ENCODE results near the gene CHD6.

The CHD6 gene

DNA sequence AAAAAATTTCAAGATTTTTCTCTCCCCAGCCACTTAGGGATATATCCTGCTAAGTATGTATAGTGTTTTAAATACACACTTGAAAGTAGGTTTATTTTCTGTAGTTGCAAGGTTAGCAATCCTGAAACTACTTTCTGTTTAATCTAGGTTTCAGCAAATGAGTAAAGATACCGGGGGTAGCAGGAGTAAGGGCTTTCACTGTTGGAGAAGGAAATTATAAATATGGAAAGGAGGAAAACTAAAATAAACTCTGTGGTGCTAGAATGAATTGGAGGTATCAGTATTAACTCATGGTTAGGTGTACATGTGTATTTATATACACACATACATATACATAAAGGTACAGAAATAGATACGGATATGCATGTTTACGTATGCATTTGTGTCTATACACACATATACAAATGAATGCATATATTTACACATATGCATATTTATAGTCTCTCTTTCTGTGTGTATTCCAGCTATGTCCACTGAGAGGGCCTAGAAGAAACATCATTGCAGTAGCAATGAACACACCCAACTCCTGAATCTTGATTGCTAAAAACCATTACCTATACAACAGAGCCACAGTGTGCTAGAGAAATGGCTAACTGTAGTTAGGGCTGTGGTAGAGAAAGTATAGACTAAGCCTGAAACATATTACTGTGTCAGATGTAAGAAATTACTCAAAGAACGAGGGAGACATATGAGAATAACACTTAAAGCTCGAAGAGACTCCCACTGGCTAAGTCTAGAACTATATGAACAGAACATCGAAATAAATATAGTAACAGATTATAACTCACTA, 155.6 kb downstream of the CHD6 start:
- no peak for DNase-seq (ENCODE audit: low spot score)

DNA sequence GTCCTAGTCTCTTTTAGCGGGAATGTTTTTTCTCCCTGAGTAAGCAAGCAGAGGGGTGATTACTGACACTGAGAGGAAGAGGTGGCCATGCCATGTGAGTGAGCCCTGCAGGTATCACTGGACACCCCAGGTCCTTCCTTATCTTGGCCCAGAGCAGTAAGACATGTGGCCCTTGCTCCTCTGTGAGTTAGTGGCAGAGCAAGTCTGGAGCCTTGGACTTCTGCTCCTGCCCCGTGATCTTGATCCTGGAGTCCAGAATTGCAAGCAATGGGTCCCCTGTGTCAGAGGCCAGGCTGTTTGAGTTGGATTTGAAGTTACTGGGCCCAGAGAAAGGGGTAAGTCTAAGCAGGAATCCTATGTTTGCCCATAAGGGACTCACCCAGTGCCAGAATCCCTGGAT, 159.4 kb downstream of the CHD6 start:
- no peak for DNase-seq (ENCODE audit: low spot score)

DNA sequence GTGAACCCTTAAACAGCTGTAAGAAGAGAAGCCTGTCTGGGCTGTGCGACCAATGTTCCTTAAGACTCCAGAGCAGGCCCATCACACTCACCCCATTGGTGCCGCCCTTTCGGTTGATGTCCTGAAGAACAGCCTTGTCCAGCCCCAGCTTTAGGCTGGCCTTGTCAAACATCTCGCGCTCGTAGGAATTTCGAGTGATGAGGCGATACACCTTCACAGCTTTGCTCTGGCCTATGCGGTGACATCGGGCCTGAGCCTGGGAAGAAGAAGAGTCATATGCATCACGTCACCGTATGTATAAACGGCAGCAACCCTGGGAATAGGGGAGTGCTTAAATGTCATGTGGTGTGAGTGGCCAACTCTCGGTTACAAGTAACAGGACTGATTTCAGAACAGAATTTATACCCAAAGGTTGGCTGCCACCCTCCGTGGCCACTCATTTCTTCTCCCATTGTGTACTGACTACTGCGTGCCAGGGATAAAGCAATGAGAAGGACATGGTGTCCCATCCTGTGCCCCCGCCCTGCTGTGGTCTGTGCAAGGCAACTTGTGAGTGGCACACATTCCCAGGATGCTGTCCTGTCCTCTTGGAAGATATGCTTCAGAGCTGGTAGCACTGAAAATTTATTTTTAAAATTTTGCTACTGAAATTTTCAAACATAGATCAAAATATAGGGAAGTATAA, 160.9 kb downstream of the CHD6 start:
- DNase-seq (ENCODE audit: low spot score), result no peak

DNA sequence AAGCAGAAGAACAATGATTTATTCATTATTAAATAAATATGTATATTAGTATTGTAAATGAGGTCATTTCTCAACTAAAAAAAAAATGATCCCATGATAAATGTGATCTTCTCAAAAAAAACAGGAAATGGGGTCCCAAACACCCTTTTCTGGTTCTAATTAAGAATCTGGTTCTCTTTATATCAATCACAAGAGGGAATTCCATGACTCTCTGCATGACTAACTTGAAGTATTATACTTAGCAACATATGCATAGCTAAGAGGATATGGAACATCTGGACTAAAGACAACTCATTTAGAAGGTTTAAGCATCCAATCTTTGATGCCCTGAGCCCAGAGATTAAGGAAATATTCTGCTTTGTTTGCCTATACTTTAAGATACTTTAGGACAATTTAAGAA, 161.8 kb downstream of the CHD6 start:
- DNase-seq (ENCODE audit: low spot score), result no peak

DNA sequence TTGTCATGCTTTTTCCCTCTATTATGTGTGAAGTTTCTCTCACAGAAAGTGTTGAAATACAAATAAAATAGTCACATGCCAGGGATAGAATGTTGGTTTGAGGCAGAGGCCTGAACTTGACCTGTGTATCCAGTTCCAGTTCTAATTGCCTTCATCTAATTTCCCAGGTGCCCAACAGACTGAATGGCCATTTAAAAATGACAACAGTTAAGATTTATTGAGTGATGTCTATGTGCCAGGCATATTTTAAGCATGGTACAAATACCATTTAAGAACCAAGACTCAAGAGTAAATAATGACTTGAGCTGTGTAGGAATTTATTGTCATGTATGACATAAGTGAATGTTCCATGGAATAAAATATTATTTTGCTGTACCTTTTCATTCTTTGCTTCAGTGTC, 163.9 kb downstream of the CHD6 start:
- no peak for DNase-seq (ENCODE audit: low spot score)

DNA sequence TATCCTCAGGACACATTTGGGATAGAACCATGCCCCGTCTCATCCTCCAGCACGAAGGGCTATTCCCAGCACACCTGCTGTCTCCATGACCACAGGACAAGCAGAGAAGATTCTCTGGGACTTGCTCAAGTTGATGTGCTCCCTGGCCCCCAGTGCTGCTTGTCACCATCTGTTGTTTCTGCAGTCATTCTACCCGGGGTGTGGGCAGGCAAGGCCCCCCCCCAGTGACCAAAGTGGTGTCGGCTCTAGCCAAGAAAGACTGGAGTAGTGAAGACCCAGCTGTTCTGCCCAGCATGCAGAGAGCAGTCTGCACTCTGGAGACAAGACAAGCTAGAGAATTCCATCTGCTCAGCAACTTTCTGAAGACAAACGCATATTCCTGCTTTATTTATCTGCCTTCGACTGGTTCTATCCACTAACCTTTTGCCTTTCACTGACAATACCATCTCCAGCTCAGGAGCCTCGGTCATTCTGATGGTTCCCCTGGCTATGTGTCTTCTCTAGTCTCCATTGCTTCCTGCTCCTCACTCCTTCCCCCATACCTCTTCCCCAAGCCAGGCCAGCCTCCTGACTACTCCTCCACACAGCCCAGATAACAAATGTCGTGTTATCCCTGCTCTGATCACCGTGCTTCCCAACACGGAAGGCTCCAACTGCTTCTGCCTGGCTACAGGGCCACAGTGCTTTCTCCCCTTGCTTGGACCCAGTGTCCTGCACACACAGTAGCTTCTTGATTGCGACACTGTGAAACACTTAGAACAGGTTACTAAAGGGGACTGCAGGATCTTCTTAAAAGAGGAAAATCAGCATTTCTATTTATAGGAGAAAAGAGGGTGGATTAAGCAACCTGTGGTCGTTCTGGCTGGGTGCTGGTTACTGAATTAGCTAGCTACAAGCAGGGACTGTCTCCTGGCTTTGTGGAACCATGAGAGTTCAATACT, 164.9 kb downstream of the CHD6 start:
- no peak for DNase-seq (ENCODE audit: low spot score)

DNA sequence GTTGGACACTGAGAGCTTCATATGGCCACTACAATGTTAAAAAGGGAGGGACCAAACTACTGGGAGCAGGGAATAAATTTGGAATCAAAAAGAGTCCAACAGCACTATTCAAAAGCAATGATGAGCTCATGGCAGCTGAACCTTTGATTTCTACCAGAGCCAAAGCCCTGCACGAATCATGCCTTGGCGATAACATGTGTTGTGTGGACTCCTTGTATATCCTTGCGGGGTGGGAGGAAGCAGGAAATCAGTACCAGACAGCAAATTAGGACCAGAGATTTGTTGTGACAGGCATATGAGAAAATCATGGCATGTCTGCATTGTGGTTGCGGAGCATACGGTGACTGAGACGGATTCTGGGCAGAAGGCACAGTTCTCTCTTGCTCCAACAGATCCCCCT, 166.0 kb downstream of the CHD6 start:
- no peak for DNase-seq (ENCODE audit: low spot score)

DNA sequence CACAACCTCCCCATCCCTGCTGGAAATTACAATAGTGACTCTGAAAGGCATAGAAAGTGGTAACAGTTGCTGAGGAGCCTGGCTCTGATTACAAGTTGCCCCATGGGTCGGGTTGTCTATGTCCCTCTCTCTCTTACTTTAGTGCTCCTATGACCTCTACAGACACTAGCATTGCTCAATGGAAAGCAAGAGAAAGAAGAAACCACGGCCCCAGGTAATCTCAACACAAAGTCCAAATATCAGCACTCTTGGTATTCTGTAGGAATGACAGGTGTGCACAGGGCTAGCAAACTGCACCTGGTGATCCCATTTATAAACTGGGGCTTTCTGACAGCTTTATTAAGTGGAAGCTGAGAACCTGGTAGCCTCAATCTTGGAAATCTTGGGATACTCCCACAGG, 171.2 kb downstream of the CHD6 start:
- no peak for DNase-seq (ENCODE audit: low spot score)

DNA sequence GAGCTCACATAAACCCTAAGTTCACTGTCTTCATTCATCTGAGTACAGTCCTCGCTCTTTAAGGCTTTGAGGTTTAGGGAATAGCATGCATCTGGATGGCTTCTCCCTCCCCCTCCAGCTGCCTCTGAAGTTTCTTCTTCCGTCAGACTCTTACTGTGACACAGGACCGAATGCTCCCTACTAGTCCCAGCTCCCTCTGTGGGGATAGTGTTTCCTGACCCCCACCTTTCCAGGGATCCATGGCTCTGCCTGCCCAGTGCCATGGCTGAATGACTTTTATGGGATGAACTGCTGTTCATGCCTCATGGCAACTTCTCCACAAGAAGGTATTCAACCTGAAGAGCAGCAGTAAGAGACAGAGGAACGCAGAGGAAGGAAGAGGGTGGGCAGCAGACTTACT, 171.7 kb downstream of the CHD6 start:
- DNase-seq (ENCODE audit: low spot score), result no peak

DNA sequence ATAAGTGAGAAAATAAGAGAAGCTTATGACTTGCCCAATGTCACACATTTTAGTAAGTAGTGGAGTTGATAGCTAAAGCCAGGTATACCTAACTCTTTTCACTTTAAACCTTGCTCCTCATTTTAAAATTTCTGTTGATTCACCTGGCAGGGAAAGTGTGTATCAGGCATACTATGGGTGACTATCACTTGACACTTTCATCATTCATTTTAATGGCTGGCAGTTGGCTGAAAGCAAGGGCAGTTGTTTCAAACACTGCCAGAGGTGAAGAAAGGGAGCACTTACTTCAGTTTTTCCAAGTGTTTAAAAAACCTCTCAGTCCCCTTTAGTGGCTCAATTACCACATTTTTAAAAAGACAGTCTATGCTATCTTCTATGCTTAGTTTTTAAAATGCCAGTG, 173.4 kb downstream of the CHD6 start:
- no peak for DNase-seq (ENCODE audit: low spot score)

DNA sequence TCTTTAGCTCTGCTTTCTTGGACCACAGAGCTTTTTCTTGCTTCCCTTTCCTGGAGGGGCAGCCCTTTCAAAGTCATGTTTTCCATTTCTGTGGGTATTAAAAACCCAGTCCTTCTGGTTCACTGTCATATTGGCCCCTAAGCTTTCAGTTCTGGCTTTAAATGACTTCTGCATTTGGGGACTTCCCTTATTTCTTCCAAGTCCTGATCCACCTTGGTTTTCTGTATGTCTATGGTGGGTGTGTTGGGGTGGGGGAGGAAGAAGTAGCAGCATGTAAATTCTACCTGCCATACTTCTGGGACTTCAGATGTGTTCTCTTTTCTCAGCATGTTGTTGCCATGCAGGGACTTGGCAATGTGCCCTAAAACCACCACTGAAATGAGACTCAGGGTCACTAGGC, 174.5 kb downstream of the CHD6 start:
- DNase-seq (ENCODE audit: low spot score), result no peak

DNA sequence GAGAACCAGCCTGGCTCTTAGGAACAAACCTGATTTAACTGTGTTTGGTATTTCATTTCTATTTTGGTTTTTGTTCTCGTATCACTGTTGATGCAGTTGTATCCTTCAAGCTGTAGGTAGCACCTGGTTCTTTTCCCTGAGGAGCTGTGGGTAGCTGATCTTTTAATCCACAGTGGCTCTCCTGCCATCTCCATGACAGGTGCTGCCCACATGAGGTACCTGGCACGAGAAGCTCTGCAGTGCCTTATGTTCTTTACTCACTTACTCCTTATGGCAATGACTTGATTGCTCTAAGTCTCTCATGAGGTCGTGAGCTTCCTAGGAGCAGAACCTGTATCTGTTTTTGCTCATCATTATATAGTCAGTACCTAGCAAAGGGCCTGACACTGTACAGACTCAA, 177.3 kb downstream of the CHD6 start:
- DNase-seq (ENCODE audit: low spot score), result no peak

DNA sequence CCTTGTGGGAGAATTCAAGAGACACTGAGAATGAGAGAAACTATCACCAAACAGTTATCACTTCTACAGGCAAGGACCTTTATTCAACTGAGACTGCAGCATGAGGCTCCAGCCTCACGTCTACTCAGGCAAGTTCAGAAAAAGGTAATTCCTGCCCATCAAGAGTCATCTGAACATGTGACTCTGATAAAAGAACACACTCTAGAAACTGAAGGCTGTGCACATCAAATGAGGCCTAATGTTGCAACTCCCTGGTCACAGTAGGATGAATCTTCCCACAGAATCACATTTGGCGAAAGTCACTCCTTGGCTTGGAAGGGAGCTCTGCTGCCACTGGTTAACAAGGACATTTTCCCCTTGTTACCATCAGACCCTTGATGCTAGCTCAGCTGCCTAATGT, 180.3 kb downstream of the CHD6 start:
- no peak for DNase-seq (ENCODE audit: low spot score)

DNA sequence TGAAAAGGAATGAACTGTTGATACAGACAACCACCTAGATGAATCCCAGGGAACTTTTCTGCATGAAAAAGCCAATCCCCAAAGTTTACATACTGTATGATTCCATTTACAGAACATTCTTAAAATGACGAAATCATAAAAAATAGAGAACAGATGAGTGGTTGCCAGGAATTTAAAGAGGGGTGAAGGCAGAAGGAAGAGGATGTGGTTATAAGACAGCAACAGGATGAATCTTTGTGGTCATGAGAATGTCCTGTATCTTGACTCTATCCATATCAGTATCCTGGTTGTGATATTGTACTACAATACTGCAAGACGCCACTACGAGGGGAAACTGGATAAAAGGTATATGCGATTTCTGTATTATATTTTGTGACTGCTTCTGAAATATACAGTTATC, 181.5 kb downstream of the CHD6 start:
- DNase-seq (ENCODE audit: low spot score), result peak; percentile 61

DNA sequence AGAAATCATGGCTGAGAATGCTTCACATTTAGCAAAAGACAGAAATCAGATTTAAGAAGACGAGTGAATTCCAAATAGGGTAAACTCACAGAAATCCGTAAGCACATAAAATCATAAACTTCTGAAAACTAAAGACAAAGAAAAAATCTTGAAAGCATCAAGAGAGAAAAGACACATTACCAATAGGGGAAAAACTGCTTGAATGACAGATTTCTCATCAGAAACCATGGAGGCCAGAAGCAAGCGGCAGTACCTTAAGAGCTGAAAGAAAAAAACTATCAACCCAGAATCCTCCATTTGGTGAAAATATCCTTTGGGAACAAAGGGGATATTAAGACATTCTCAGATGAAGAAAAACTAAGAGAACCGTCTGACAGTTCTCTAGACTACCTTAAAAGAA, 185.0 kb downstream of the CHD6 start:
- no peak for DNase-seq (ENCODE audit: low spot score)

DNA sequence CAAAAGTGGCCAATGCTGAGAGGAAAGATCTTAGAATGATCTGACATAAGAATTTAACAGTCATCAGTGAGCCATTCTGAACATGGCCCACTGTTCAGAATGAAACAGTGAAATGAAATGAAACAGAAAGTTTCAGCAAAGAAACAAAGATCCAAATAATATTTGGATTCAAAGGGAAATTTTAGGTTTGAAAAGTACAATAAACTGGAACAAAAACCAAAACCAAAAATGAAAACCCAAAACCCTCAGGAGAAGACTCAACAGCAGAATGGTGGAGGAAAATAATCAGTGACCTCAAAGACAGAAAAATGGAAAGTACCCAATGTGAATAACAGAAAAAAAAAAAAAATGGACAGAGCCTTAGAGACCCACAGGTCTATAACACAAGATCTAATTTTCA, 185.4 kb downstream of the CHD6 start:
- no peak for DNase-seq (ENCODE audit: low spot score)

DNA sequence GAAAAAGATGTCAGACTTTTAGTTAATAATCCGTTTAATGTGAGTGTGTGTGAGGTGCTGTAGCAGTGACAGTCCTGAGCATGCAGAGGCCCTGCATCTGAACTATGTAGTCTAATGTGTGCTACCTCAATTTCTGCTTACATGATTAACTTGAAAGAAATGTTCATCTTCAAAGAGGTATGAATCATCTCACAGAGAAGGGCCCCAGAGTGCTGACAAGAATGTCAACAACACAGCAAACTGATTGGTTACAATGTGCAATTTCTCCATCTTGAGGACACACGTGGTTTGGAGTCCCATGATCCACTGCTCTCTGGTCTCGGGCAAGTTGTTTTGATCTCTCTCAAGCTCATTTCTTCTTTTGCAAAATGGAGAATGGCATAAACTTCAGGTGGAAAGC, 189.9 kb downstream of the CHD6 start:
- peak; percentile 22 for DNase-seq (ENCODE audit: low spot score)

DNA sequence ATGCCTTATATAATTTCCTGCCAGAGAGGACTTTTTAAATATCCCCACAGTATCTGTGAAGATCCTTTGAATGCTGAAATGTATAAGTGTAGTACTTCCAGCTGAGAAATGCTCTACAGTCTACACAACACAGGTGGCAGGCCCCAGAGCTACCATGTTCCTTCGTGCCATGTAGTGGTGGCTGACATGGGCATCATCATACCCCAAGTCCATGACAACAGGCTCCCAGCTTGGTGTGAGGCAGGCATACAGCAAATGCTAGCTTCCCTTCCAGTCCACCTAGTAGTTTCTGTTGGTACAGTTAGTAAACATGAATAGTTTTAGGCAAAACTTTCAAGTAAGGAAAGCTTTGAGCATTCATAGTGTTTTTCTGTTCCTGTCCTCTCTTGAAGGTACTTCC, 190.3 kb downstream of the CHD6 start:
- no peak for DNase-seq (ENCODE audit: low spot score)

DNA sequence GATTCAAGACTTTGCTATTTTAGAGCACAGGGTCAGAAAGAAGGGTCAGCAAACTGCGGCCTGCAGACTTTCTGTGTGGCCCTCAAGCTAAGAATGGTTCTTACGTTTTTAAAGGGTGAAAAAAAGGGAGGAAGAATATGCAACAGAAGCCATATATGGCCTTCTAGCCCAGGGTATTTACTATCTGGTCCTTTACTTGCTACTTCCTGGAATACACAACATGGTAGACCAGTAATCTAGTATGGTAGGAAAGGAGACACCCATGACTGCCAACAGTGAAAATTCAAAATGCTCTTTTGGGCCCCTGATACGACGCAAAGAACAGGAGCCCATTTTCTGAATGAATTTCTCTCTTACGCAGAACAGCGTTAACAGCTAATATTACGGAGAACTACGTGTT, 191.2 kb downstream of the CHD6 start:
- no peak for DNase-seq (ENCODE audit: low spot score)

DNA sequence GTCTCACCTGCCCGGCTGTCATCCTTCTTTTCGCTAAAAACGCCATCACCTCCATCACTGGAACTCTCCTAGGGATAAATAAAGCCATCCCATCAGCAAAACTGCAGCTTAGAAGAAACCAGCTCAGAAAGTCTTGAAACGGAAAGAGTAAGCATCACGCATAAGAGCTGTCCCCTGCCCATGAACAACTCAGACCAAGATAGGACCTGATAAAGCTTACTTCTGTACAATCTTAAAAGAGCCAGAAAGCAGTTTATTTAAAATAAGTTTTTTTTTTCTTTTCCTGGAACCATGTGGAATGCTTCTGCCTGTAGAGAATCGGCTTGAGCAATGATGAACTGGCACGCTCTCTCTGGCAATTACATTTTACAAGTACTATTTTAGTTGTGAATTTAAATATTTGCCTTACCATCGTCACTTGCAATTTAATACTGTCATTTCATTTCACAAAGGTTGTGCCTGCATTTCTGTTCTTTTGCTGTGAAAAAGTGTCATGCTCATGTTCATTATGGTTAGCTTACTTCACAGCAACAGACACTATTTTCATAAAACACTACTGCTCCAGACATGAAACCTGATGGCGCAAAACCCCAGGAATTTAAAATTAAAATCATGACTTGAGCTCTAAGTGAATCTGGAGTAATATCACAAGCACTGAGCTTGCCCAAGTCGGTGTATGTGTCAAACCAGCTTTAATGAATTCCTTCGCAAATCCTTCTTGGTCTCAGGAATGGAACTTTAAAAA, 191.9 kb downstream of the CHD6 start:
- DNase-seq (ENCODE audit: low spot score), result no peak

DNA sequence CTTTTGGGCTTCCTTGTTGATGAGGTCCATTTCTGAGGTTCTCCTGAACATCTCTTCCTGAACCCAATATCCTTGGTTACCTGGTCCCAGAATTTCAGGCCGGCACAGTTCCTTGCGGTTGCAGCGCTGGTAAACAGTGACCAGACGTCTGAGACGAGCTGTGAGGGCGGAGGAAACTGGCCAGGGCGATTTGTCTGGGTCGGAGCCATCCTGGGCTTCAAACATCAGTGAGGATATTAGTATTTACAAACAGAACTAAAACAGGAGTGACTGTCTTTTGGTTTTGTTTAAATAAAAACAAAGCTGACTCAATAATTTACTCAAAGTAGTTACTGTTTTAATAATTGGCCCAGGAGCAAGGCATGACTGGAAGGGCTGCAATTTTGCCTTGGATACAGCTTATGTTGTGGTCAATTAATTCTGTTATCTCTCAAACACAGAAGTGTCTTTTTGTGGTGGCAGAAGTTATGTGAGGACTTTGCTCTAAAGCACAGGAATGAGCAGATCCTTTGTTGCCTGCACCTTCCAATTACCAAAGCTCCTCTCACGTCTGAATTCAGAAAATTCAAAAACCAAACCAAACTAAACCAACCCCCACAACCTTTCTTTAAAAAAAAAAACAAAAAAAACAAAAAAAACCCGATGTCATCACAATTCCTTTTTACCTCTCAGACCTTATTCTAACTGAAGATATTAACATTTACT, 192.8 kb downstream of the CHD6 start:
- DNase-seq (ENCODE audit: low spot score), result no peak

DNA sequence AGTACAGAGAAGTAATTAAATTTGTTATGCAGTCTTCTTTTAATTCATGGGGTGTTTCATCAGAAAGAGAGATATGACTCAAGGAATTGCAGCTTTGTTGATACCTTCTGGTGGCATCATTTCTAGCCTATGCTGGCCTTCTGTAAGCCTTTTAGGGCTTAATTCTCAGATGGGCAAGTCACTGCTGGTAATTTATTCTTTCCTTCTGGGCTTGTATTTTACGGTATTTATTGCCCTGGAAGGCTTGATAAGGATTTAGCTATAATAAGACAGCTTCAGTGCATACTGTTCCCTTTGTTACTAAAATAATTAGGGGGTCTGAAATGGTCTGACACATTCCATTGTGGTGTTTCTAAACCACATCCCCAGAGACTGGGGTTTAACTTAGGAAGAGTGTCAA, 193.6 kb downstream of the CHD6 start:
- DNase-seq (ENCODE audit: low spot score), result no peak

Data from hepatic stellate cell (primary cell).